HCT116 (cell line): ENCODE data around the gene PDE4DIP. TPM values are rescaled to one million over a fixed set of nuclear protein-coding genes. Genes with fewer than 3 reads are reported as not detected.
A peak's percentile ranks its signal among the peaks of the same experiment; 100 is the strongest.
"Not testable (repeated sequence)": the region's sequence is repeated elsewhere in the genome, so short reads cannot be mapped to it uniquely, and the experiment has no call there.

Source experiments
- ATAC-seq: fragments of 200-7000 bp; cut with Tn5 transposase; 2 replicates; pipeline ENCODE4 v1.9.1; 2020; ENCODE audit warnings: mild to moderate bottlenecking, moderate library complexity
- BruUV-seq: library from RNA; stranded (reverse); fragments of 400-500 nt; replicated peaks from 2 replicates; lab custom pipeline; 2021; lab: Mats Ljungman, UMichigan
- CTCF ChIA-PET: fragments of 300-600 bp; sonication (Branson Sonifier 250); formaldehyde crosslinking; loops from one replicate; lab custom pipeline; 2021; ENCODE audit warnings: antibody characterized with exemption; lab: Charles Lee
- POLR2A ChIA-PET: fragments of 300-600, 350-600 bp; sonication (Branson Sonifier 250); formaldehyde crosslinking; loops from one replicate; lab custom pipeline; 2021; ENCODE audit warnings: antibody characterized with exemption; lab: Charles Lee
- RAD21 ChIA-PET, 2 experiments: fragments of 300-600 bp; sonication (Branson Sonifier 250); formaldehyde crosslinking; loops; one replicate each; lab custom pipeline; 2023; ENCODE audit warnings: low total read pairs in 2 of 2; ENCODE audit not compliant: uncharacterized antibody in 2 of 2, unreplicated experiment in 2 of 2, low non-redundant PET in 1 of 2; lab: Charles Lee
- DNase-seq: peaks from one replicate; pipeline ENCODE4 v3.0.0-alpha.2; 2010; ENCODE audit warnings: low read depth, low spot score
- H2AFZ ChIP-seq: fragments of 200-600 bp; shearing (Covaris generic), sonication (generic); 2 replicates; pipeline ENCODE4 v1.6.1; 2017; ENCODE audit warnings: low read depth, mixed run types, mixed read lengths, antibody characterized with exemption, low read length; ENCODE audit not compliant: poor library complexity, severe bottlenecking
- H3K27ac ChIP-seq: 2 replicates; pipeline ENCODE4 v1.5.1; 2012; ENCODE audit warnings: low read depth, low read length
- H3K27me3 ChIP-seq: fragments of 200-600 bp; sonication (generic); 2 replicates; pipeline ENCODE4 v1.6.1; 2016; ENCODE audit warnings: mixed run types, low read length, mixed read lengths; ENCODE audit not compliant: insufficient read depth
- H3K36me3 ChIP-seq, 2 experiments: fragments of 200-500 bp in 1 of 2; fragments of 200-600 bp in 1 of 2; sonication (Bioruptor generic) in 1 of 2; sonication (generic) in 1 of 2; 2 replicates each; pipeline versions ENCODE4 v1.5.1 to v1.6.1; 2014 to 2016; ENCODE audit warnings: low read length in 2 of 2, inconsistent platforms in 1 of 2, mixed read lengths in 1 of 2, mixed run types in 1 of 2; ENCODE audit not compliant: insufficient read depth in 2 of 2, control insufficient read depth in 1 of 2
- H3K4me1 ChIP-seq, 2 experiments: fragments of 200-600 bp in 1 of 2; sonication (generic) in 1 of 2; 2 replicates each; pipeline versions ENCODE4 v1.5.1 to v1.6.1; 2012 to 2017; ENCODE audit warnings: low read length in 2 of 2, inconsistent platforms in 1 of 2, mild to moderate bottlenecking in 1 of 2, mixed read lengths in 1 of 2, mixed run types in 1 of 2, moderate library complexity in 1 of 2; ENCODE audit not compliant: insufficient read depth in 2 of 2, control insufficient read depth in 1 of 2
- H3K4me2 ChIP-seq: fragments of 200-600 bp; sonication (generic); 2 replicates; pipeline ENCODE4 v1.6.1; 2017; ENCODE audit warnings: mixed run types, low read length, mixed read lengths
- H3K4me3 ChIP-seq, 2 experiments: fragments of 200-600 bp in 1 of 2; sonication (generic) in 1 of 2; replicated peaks in 1 of 2; 2 replicates each; pipeline ENCODE4 v1.5.1; 2011 to 2016; ENCODE audit warnings: low read length in 2 of 2, control low read depth in 1 of 2, low read depth in 1 of 2, mild to moderate bottlenecking in 1 of 2, mixed read lengths in 1 of 2, mixed run types in 1 of 2
- H3K79me2 ChIP-seq: fragments of 200-600 bp; sonication (generic); 2 replicates; pipeline ENCODE4 v1.6.1; 2017; ENCODE audit warnings: mild to moderate bottlenecking, mixed run types, low read length, moderate library complexity, mixed read lengths; ENCODE audit not compliant: insufficient read depth
- H3K9ac ChIP-seq: fragments of 200-600 bp; sonication (generic); 2 replicates; pipeline ENCODE4 v1.6.1; 2016; ENCODE audit warnings: low read length, mixed read lengths
- H3K9me2 ChIP-seq: fragments of 200-600 bp; sonication (generic), shearing (Covaris generic); 2 replicates; pipeline ENCODE4 v1.6.1; 2017; ENCODE audit warnings: mixed run types, mild to moderate bottlenecking, moderate library complexity; ENCODE audit not compliant: insufficient read depth
- H3K9me3 ChIP-seq, 2 experiments: fragments of 200-500 bp in 1 of 2; fragments of 200-600 bp in 1 of 2; sonication (Bioruptor generic) in 1 of 2; sonication (generic) in 1 of 2; 2 replicates each; pipeline ENCODE4 v1.6.1; 2014 to 2017; ENCODE audit warnings: low read length in 2 of 2, mixed read lengths in 2 of 2, inconsistent platforms in 1 of 2, low read depth in 1 of 2, mild to moderate bottlenecking in 1 of 2, mixed run types in 1 of 2, moderate library complexity in 1 of 2; ENCODE audit not compliant: control insufficient read depth in 1 of 2, insufficient read depth in 1 of 2
- H4K20me1 ChIP-seq: fragments of 200-600 bp; sonication (generic), shearing (Covaris generic); 2 replicates; pipeline ENCODE4 v1.6.1; 2017; ENCODE audit warnings: mixed run types, mild to moderate bottlenecking, moderate library complexity; ENCODE audit not compliant: insufficient read depth
- intact Hi-C: fragments of 100-400 bp; cut with micrococcal nuclease; formaldehyde crosslinking; loops from 2 replicates; pipeline ENCODE4 v1.10.0; 2022
- total RNA-seq: library from RNA; stranded (reverse); gene quantifications from one replicate; pipeline ENCODE4 v1.2.1, GENCODE V29; 2021; ENCODE audit not compliant: unreplicated experiment

Gene PDE4DIP
- total RNA-seq, 1 experiment from 2014 or later = 16.3 TPM

DNA sequence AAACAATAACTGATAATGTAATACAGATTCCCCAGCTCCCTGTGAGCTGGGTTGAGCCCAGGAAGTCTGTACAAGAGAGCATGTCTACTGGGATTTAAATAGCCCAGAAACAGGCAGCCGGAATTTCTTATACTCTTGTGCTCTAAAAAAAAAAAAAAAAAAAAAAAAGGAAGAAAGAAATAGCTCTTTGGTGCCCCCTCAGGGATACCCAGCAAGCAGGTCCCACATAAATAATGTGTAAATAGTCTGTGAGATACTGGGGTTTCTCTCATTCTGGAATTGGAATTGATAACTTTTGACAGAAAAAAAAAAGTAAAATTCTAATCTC, 25.4 kb downstream of the PDE4DIP start:
- H3K79me2 ChIP-seq, CTCF ChIA-PET, H3K4me1 ChIP-seq, H3K36me3 ChIP-seq, H3K4me2 ChIP-seq, H3K4me3 ChIP-seq, H3K9me2 ChIP-seq, H2AFZ ChIP-seq, BruUV-seq, POLR2A ChIA-PET, RAD21 ChIA-PET, H3K27me3 ChIP-seq, H3K27ac ChIP-seq, intact Hi-C loops, DNase-seq, H3K9ac ChIP-seq, H3K9me3 ChIP-seq, H4K20me1 ChIP-seq: not testable (repeated sequence)
- ATAC-seq = peak; percentile 49

GRCh38 chr1:148874408-148875388, 30.5 kb downstream of the PDE4DIP start:
- CTCF ChIA-PET, H3K79me2 ChIP-seq, H3K4me3 ChIP-seq, intact Hi-C loops, DNase-seq, H3K4me1 ChIP-seq, H3K36me3 ChIP-seq, H3K27ac ChIP-seq, BruUV-seq, H4K20me1 ChIP-seq, RAD21 ChIA-PET, H3K9me2 ChIP-seq, H2AFZ ChIP-seq, H3K9ac ChIP-seq, POLR2A ChIA-PET, H3K4me2 ChIP-seq, H3K27me3 ChIP-seq, H3K9me3 ChIP-seq: not testable (repeated sequence)
- peak; percentile 89 for ATAC-seq

- CTCF ChIA-PET, H3K9me3 ChIP-seq, H3K27ac ChIP-seq, intact Hi-C loops, H3K4me3 ChIP-seq, BruUV-seq, H4K20me1 ChIP-seq, H3K79me2 ChIP-seq, H3K9me2 ChIP-seq, H3K9ac ChIP-seq, H3K4me2 ChIP-seq, H3K4me1 ChIP-seq, POLR2A ChIA-PET, H3K36me3 ChIP-seq, ATAC-seq, H3K27me3 ChIP-seq, DNase-seq, RAD21 ChIA-PET, H2AFZ ChIP-seq: not testable (repeated sequence)
Observed at GRCh38 chr1:148879812-148880416, 35.7 kb downstream of the PDE4DIP start.

DNA sequence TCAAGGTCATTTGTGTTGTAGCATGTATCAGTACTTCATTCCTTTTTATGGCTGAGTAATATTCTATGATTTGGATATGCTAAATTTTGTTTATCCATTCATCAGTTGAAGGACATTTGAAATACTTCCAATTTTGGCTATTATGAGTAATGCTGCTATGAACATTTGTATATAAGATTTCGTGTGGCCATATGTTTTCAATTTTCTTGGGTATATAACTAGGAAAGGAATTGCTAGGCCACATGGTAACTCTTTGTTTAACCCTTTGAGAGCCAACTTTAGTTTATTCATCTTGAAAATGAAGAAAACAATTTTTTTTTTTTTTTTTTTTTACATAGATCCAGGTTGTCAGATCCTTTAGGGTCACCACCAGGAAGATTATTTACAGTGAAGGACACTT, 37.0 kb downstream of the PDE4DIP start:
- DNase-seq, H3K79me2 ChIP-seq, H3K9me2 ChIP-seq, RAD21 ChIA-PET, H3K27me3 ChIP-seq, ATAC-seq, POLR2A ChIA-PET, H2AFZ ChIP-seq, intact Hi-C loops, H3K9ac ChIP-seq, H3K4me1 ChIP-seq, H3K36me3 ChIP-seq, H3K4me2 ChIP-seq, H3K9me3 ChIP-seq, BruUV-seq, H3K27ac ChIP-seq, H3K4me3 ChIP-seq, H4K20me1 ChIP-seq, CTCF ChIA-PET: not testable (repeated sequence)
